HepG2 (cell line): ENCODE data around the gene TFPI. TPM values are rescaled to one million over a fixed set of nuclear protein-coding genes. Genes with fewer than 3 reads are reported as not detected.

Experiments used
- AFF4 ChIP-seq: sonication (generic); formaldehyde crosslinking; IDR thresholded peaks from 2 replicates; pipeline ENCODE4 v1.4.0; 2020; ENCODE audit warnings: missing genetic modification reagents
- ARID3A ChIP-seq: IDR thresholded peaks from 2 replicates; pipeline ENCODE4 v1.6.1; 2012; ENCODE audit warnings: low read depth, low read length, improper control_type of control experiment
- CEBPG ChIP-seq: IDR thresholded peaks from 2 replicates; pipeline ENCODE4 v1.6.1; 2016
- GATAD2A ChIP-seq: IDR thresholded peaks from 2 replicates; pipeline ENCODE4 v1.6.1; 2016
- HBP1 ChIP-seq: IDR thresholded peaks from 2 replicates; pipeline ENCODE4 v1.6.1; 2016; ENCODE audit warnings: low read depth, control low read depth
- JUND ChIP-seq: sonication (generic); formaldehyde crosslinking; IDR thresholded peaks from 2 replicates; pipeline ENCODE4 v1.8.0; 2022; ENCODE audit warnings: mild to moderate bottlenecking, missing genetic modification reagents
- KDM5A ChIP-seq: fragments of 200-600 bp; sonication (generic); IDR thresholded peaks from 2 replicates; pipeline ENCODE4 v1.7.0; 2018; ENCODE audit warnings: antibody characterized with exemption, mild to moderate bottlenecking, low read length, borderline replicate concordance
- KLF16 ChIP-seq, 2 experiments: sonication (generic) in 1 of 2; formaldehyde crosslinking in 1 of 2; IDR thresholded peaks; 2 replicates each; pipeline versions ENCODE4 v1.6.1 to v1.8.0; 2016 to 2023; ENCODE audit warnings: missing genetic modification reagents in 2 of 2, missing compliant biosample characterization in 1 of 2
- MBD4 ChIP-seq: IDR thresholded peaks from 2 replicates; pipeline ENCODE4 v1.6.1; 2012; ENCODE audit warnings: low read length, inconsistent platforms, borderline replicate concordance
- RAD21 ChIP-seq: fragments of 450-650 bp; formaldehyde crosslinking; IDR thresholded peaks from 2 replicates; pipeline ENCODE4 v1.5.0; 2020; ENCODE audit warnings: mild to moderate bottlenecking
- TIGD3 ChIP-seq: sonication (generic); formaldehyde crosslinking; IDR thresholded peaks from 2 replicates; pipeline ENCODE4 v1.5.1; 2020; ENCODE audit warnings: mild to moderate bottlenecking, missing genetic modification reagents, borderline replicate concordance
- ZFP1 ChIP-seq: IDR thresholded peaks from 2 replicates; pipeline ENCODE4 v1.6.1; 2016
- ZNF549 ChIP-seq: sonication (generic); formaldehyde crosslinking; IDR thresholded peaks from 2 replicates; pipeline ENCODE4 v1.5.0; 2020; ENCODE audit warnings: missing genetic modification reagents
- ZNF7 ChIP-seq: IDR thresholded peaks from 2 replicates; pipeline ENCODE4 v1.6.1; 2016; ENCODE audit warnings: missing biosample characterization, missing genetic modification reagents
- polyA plus RNA-seq, 8 experiments: library from polyadenylated mRNA; depleted of rRNA in 3 of 8; stranded (reverse) in 7 of 8; unstranded in 1 of 8; fragments of >200 nt; fragmentation: Illumina TruSeq in 4 of 8; extraction: Trizol in 4 of 8; gene quantifications; 2 replicates each; pipeline versions ENCODE4 v1.2.1 to v1.2.3, GENCODE V29; 2011 to 2016; ENCODE audit warnings: low read depth in 4 of 8, missing spikeins in 1 of 8, mixed read lengths in 1 of 8; ENCODE audit not compliant: insufficient read depth in 1 of 8
- total RNA-seq, 5 experiments: library from RNA; depleted of rRNA; stranded (reverse); fragments of >200 nt; fragmentation: Illumina TruSeq; extraction: Trizol; gene quantifications; 2 replicates each; pipeline ENCODE4 v1.2.3, GENCODE V29; 2016; ENCODE audit warnings: low read depth in 1 of 5
- TF ChIP-seq, protein P1 (sequence below), 2 experiments: fragments of 450-650 bp in 1 of 2; sonication (generic) in 1 of 2; formaldehyde crosslinking; IDR thresholded peaks; 2 replicates each; pipeline versions ENCODE4 v1.5.0 to v1.8.0; 2020 to 2022; ENCODE audit warnings: mild to moderate bottlenecking in 1 of 2, missing genetic modification reagents in 1 of 2
- TF ChIP-seq, protein P2 (sequence below): sonication (generic); formaldehyde crosslinking; IDR thresholded peaks from 2 replicates; pipeline ENCODE4 v1.5.0; 2020; ENCODE audit warnings: mild to moderate bottlenecking, missing genetic modification reagents, moderate library complexity

Gene TFPI
- total and polyA plus RNA-seq, 2 of the 13 experiments (the other 11 are each of a cell fraction or from before 2014, with no cell fraction given) = 301 to 436 TPM

GRCh38 chr2:187499941-187500532, 54.2 kb downstream of the TFPI start (continued):
- TF ChIP-seq ARID3A (peak; percentile 90), TIGD3 (CRISPR knock-in tag) (no peak), JUND (CRISPR knock-in tag) (no peak), AFF4 (CRISPR knock-in tag) (0 out of 2 replicates have a peak, but pooled peaks have one; percentile 46), ZNF549 (CRISPR knock-in tag) (no peak), CEBPG (CRISPR knock-in tag) (peak; percentile 38; the same call in 1 of the 2 replicates), KLF16 (CRISPR knock-in tag; IDR thresholded peaks at IDR 0.05) (0 out of 4 replicates have a peak, but pooled peaks of 1 of the 2 experiments have one; percentile 22), KDM5A (0 out of 2 replicates have a peak, but pooled peaks have one; percentile 6), HBP1 (CRISPR knock-in tag) (no peak), GATAD2A (CRISPR knock-in tag) (peak; percentile 58), ZNF7 (CRISPR knock-in tag) (no peak), RAD21 (CRISPR knock-in tag) (peak; percentile 91), ZFP1 (CRISPR knock-in tag) (no peak), MBD4 (0 out of 2 replicates have a peak, but pooled peaks have one; percentile 23)
- TF ChIP-seq, protein P1, sequence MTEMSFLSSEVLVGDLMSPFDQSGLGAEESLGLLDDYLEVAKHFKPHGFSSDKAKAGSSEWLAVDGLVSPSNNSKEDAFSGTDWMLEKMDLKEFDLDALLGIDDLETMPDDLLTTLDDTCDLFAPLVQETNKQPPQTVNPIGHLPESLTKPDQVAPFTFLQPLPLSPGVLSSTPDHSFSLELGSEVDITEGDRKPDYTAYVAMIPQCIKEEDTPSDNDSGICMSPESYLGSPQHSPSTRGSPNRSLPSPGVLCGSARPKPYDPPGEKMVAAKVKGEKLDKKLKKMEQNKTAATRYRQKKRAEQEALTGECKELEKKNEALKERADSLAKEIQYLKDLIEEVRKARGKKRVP (CRISPR knock-in tag; IDR thresholded peaks at IDR 0.05) = peak in 1 of 2 experiments; percentile 27; a peak in 1 of 4 replicates
- TF ChIP-seq, protein P2, sequence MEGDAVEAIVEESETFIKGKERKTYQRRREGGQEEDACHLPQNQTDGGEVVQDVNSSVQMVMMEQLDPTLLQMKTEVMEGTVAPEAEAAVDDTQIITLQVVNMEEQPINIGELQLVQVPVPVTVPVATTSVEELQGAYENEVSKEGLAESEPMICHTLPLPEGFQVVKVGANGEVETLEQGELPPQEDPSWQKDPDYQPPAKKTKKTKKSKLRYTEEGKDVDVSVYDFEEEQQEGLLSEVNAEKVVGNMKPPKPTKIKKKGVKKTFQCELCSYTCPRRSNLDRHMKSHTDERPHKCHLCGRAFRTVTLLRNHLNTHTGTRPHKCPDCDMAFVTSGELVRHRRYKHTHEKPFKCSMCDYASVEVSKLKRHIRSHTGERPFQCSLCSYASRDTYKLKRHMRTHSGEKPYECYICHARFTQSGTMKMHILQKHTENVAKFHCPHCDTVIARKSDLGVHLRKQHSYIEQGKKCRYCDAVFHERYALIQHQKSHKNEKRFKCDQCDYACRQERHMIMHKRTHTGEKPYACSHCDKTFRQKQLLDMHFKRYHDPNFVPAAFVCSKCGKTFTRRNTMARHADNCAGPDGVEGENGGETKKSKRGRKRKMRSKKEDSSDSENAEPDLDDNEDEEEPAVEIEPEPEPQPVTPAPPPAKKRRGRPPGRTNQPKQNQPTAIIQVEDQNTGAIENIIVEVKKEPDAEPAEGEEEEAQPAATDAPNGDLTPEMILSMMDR (CRISPR knock-in tag) = peak; percentile 81
